Mesothelial cell of epicardium (in vitro differentiated cells): ENCODE data around the gene NTN4. TPM values are rescaled to one million over a fixed set of nuclear protein-coding genes. Genes with fewer than 3 reads are reported as not detected.
A peak's percentile ranks its signal among the peaks of the same experiment; 100 is the strongest.

ENCODE experiments used
- DNase-seq, 2 experiments: peaks; one replicate each; pipeline ENCODE4 v3.0.0; 2021; ENCODE audit warnings: low spot score in 2 of 2; ENCODE audit not compliant: unreplicated experiment in 2 of 2
- H3K27ac Mint-ChIP-seq: 2 replicates; pipeline ENCODE4 v1.8.0; 2021; ENCODE audit warnings: mixed read lengths
- H3K27me3 Mint-ChIP-seq: 2 replicates; pipeline ENCODE4 v1.8.0; 2021; ENCODE audit warnings: low read depth, mixed read lengths
- H3K36me3 Mint-ChIP-seq: 2 replicates; pipeline ENCODE4 v1.8.0; 2021; ENCODE audit warnings: mixed read lengths
- H3K4me1 Mint-ChIP-seq: 2 replicates; pipeline ENCODE4 v1.8.0; 2021; ENCODE audit warnings: mixed read lengths
- H3K4me3 Mint-ChIP-seq: 2 replicates; pipeline ENCODE4 v1.8.0; 2021; ENCODE audit warnings: mild to moderate bottlenecking, moderate library complexity, mixed read lengths
- H3K9me3 Mint-ChIP-seq: 2 replicates; pipeline ENCODE4 v1.8.0; 2021; ENCODE audit warnings: mixed read lengths
- CTCF ChIP-seq: fragments of 200-600 bp; sonication (generic); IDR thresholded peaks from one replicate; pipeline ENCODE4 v1.5.0; 2021; ENCODE audit warnings: antibody characterized with exemption; ENCODE audit not compliant: unreplicated experiment
- total RNA-seq: library from RNA; stranded (reverse); gene quantifications from 3 replicates; pipeline ENCODE4 v1.2.1, GENCODE V29; 2021

The NTN4 gene
- total RNA-seq, 1 donor from 2014 or later = 6.0 TPM

GRCh38 chr12:95730457-95730856 is 60.1 kb downstream of the NTN4 start:
- no peak for TF ChIP-seq CTCF
- Mint-ChIP-seq H3K27ac (no peak overlapping the region), H3K9me3 (peaks cover 14% of the 10 kb centered on the region), H3K27me3 (peaks cover 11% of the 10 kb centered on the region), H3K4me1 (peaks cover 13% of the 10 kb centered on the region), H3K36me3 (peaks cover 15% of the 10 kb centered on the region), H3K4me3 (no peak overlapping the region)
- DNase-seq = no peak

GRCh38 chr12:95726903-95727302 is 63.7 kb downstream of the NTN4 start:
- no peak overlapping the region for H3K4me3 Mint-ChIP-seq
- H3K9me3 Mint-ChIP-seq = peaks cover 14% of the 10 kb centered on the region
- peaks cover 17% of the 10 kb centered on the region for H3K4me1 Mint-ChIP-seq
- no peak for TF ChIP-seq CTCF
- no peak for DNase-seq
- H3K36me3 Mint-ChIP-seq = peaks cover 16% of the 10 kb centered on the region
- peaks cover 8% of the 10 kb centered on the region for H3K27me3 Mint-ChIP-seq
- no peak overlapping the region for H3K27ac Mint-ChIP-seq

- H3K27me3 Mint-ChIP-seq = peaks cover 4% of the 10 kb centered on the region
- H3K9me3 Mint-ChIP-seq = peaks cover 14% of the 10 kb centered on the region
- DNase-seq = no peak
- no peak overlapping the region for H3K4me3 Mint-ChIP-seq
- H3K27ac Mint-ChIP-seq = no peak overlapping the region
- TF ChIP-seq CTCF = no peak
- peaks cover 26% of the 10 kb centered on the region for H3K4me1 Mint-ChIP-seq
- H3K36me3 Mint-ChIP-seq = peaks cover 13% of the 10 kb centered on the region
These were observed 65.8 kb downstream of the NTN4 start for GRCh38 chr12:95724767-95725166.

GRCh38 chr12:95723693-95724384 is 66.7 kb downstream of the NTN4 start:
- no peak for DNase-seq
- Mint-ChIP-seq H3K36me3 (peaks cover 13% of the 10 kb centered on the region), H3K9me3 (peaks cover 14% of the 10 kb centered on the region), H3K27me3 (peaks cover 1% of the 10 kb centered on the region), H3K4me1 (peaks cover 29% of the 10 kb centered on the region), H3K4me3 (no peak overlapping the region), H3K27ac (peak overlapping the region; percentile 45)
- TF ChIP-seq CTCF = no peak

- peaks cover 5% of the 10 kb centered on the region for H3K36me3 Mint-ChIP-seq
These were observed 69.2 kb downstream of the NTN4 start for GRCh38 chr12:95721320-95721719.

More at GRCh38 chr12:95721320-95721719, 69.2 kb downstream of the NTN4 start:
- no peaks in the 10 kb centered on the region for H3K27me3 Mint-ChIP-seq
- peaks cover 4% of the 10 kb centered on the region for H3K9me3 Mint-ChIP-seq
- H3K4me1 Mint-ChIP-seq = peaks cover 44% of the 10 kb centered on the region
- no peak for TF ChIP-seq CTCF
- no peak overlapping the region for H3K27ac Mint-ChIP-seq
- H3K4me3 Mint-ChIP-seq = no peak overlapping the region
- no peak for DNase-seq
